NCI-H146 (cell line): ENCODE results near the gene DYRK2.
A peak's percentile ranks its signal among the peaks of the same experiment; 100 is the strongest.

Experiments used
- DNase-seq: peaks from one replicate; lab custom pipeline; 2025; lab: John Stamatoyannopoulos, UW

Gene DYRK2

GRCh38 chr12:67704071-67704470 is 55.5 kb downstream of the DYRK2 start:
- no peak for DNase-seq

GRCh38 chr12:67705394-67706370 is 57.1 kb downstream of the DYRK2 start:
- DNase-seq: no peak

GRCh38 chr12:67709367-67709954 is 60.9 kb downstream of the DYRK2 start:
- DNase-seq: no peak

- DNase-seq: peak; percentile 16
These were observed 62.0 kb downstream of the DYRK2 start for GRCh38 chr12:67710582-67710981.

- DNase-seq: no peak
These were observed 63.5 kb downstream of the DYRK2 start for GRCh38 chr12:67712011-67712410.

GRCh38 chr12:67714648-67715047 is 66.1 kb downstream of the DYRK2 start:
- peak; percentile 16 for DNase-seq
